Measurements from ENCODE around the gene HNRNPR.

- no peak for TF ChIP-seq CTCF (conservative IDR thresholded peaks at IDR 0.05; ENCODE audit: low read depth, low read length)
- TF ChIP-seq EZH2 (IDR thresholded peaks at IDR 0.05; ENCODE audit: low read length, unreplicated experiment) = no peak
- no peak for TF ChIP-seq EZH2phosphoT487 (IDR thresholded peaks at IDR 0.05; ENCODE audit: borderline replicate concordance, low read length)
These were observed 53.1 kb downstream of the HNRNPR start for GRCh38 chr1:23290836-23291565.

Measured in PC-3 (cell line).